Breast epithelium (tissue), 3 donors: ENCODE results near the gene SPTAN1.

Experiments
- POLR2A ChIP-seq: fragments of 450-650 bp; IDR thresholded peaks from one replicate; pipeline ENCODE4 v1.6.1; 2016; ENCODE audit warnings: antibody characterized with exemption, mild to moderate bottlenecking, moderate library complexity
- POLR2AphosphoS5 ChIP-seq, 3 donors: sonication (generic); formaldehyde crosslinking; IDR thresholded peaks; one replicate each; pipeline ENCODE4 v1.6.1; 2017; ENCODE audit warnings: antibody characterized with exemption in 3 of 3
- TF ChIP-seq, protein P1 (sequence below), 3 donors: fragments of 450-650 bp; IDR thresholded peaks; one replicate each; pipeline ENCODE4 v1.5.1; 2016 to 2017; ENCODE audit warnings: antibody characterized with exemption in 3 of 3, mild to moderate bottlenecking in 3 of 3, moderate library complexity in 3 of 3

DNA sequence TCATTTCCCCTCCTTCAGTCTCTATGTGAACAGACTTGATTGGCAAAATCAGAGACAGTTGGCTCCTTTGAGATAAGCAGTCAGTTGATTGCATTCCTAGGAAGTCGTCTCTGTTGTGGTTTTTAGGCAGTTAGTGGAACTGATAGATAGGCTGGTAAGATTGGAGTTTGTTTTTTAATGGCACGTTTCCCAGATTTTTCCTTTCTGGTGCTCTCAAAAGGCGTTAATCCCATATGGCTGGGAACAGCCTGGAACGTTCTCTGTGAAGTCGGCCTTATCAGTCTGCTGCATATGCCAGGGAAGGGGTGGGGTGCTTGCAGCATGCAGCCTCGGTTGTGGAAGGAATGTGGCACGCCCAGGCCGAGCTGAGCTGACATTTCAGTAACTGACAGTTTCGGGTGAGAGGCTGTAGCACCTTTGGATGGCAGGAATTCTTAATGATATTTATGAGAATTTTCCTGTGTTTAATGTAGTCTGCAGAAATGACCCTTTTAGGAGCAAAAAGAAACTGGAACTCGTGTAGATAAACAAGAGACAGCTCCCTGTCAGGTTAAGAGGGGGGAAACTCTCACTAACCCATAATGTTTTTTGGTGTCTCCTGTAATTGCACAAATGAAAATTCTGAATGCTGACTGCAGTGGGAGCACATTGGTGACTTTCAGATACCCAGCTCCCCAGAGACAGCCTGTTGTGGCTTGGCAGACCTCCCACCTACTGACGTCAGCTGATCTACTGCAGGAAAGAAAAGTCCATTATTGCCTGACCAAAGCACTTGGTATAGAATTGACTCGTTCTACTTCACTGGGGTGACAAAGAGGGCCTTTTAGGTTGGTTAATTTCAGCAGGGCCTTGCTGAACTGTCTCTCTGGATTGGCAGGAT is 6.3 kb downstream of the SPTAN1 start:
- no peak for TF ChIP-seq POLR2A
- TF ChIP-seq, protein P1, sequence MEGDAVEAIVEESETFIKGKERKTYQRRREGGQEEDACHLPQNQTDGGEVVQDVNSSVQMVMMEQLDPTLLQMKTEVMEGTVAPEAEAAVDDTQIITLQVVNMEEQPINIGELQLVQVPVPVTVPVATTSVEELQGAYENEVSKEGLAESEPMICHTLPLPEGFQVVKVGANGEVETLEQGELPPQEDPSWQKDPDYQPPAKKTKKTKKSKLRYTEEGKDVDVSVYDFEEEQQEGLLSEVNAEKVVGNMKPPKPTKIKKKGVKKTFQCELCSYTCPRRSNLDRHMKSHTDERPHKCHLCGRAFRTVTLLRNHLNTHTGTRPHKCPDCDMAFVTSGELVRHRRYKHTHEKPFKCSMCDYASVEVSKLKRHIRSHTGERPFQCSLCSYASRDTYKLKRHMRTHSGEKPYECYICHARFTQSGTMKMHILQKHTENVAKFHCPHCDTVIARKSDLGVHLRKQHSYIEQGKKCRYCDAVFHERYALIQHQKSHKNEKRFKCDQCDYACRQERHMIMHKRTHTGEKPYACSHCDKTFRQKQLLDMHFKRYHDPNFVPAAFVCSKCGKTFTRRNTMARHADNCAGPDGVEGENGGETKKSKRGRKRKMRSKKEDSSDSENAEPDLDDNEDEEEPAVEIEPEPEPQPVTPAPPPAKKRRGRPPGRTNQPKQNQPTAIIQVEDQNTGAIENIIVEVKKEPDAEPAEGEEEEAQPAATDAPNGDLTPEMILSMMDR (IDR thresholded peaks at IDR 0.05): no peak
- TF ChIP-seq POLR2AphosphoS5 (IDR thresholded peaks at IDR 0.05): no peak
